GM18907 (cell line): ENCODE results near the gene TEAD2.
"Not testable (repeated sequence)": the region's sequence is repeated elsewhere in the genome, so short reads cannot be mapped to it uniquely, and the experiment has no call there.

Experiments used
- ATAC-seq: cut with Tn5 transposase; IDR thresholded peaks from one replicate; pipeline ENCODE4 v1.9.1; 2021; ENCODE audit warnings: mild to moderate bottlenecking, moderate library complexity; ENCODE audit not compliant: unreplicated experiment

The TEAD2 gene

DNA sequence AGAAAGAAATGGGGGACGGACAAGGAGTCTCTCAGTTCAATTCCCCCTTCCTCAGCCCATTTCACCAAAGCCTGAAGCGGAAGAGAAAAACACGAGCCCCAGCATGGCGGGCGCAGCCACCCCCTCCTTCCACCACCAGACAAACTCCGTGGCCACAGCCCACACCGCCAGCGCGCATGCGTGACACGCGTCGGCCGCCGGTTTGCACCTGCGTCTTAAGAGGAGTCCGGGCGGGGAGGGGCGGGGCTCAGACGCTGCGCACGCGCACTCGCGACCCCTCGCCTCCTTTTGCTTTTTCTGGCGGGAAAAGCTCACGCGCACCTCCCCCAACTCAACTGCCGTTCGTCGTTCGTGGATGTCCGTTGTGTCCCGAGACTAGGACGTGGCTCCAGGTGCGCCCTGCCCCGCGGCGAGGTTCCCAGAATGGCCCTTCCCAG lies 25.7 kb upstream of the TEAD2 start, which contains the start of gene KASH5:
TSS of gene KASH5 (plus strand) at position 314 of the 437 bp plus-strand sequence. CDS start 2,635 bp downstream, outside the sequence.
- ATAC-seq = no peak

- ATAC-seq = no peak
Observed at GRCh38 chr19:49383599-49383998, 21.4 kb upstream of the TEAD2 start.

DNA sequence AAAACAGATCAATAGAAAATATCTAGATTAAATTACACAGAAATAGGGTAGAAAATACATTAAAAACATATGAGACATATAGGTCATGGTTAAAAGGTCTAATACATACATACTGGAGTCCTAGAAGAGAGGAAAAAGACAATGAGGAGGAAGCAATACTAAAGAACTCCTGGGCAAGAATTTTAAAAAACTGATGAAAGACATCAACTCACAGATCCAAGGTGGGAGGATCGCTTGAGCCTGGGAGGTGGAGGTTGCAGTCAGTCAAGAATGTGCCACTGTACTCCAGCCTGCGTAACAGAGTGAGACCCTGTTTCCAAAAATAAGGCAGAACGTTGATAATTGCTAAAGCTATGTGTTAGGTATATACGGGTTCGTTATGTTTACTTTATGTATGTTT lies 20.4 kb upstream of the TEAD2 start:
- ATAC-seq = no peak

DNA sequence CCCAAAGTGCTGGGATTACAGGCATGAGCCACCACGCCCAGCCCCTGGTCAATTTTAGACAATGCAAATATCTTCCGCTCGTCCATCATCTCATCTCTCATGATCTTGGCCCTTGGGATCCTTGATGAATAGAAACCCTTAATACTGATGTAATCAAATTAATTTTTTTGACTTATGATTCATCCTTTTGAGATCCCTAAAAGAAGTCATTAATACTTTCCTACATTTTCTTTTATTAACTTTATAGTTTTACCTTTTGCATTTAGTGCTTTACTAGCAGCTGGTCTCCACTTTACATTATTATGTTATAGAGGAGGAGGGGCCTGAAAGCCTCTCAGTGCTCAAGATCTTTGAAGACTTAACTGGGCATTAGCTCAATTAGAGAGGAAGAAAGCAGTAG lies 18.2 kb upstream of the TEAD2 start:
- ATAC-seq = no peak

- ATAC-seq = no peak
Observed at GRCh38 chr19:49378512-49378911, 16.3 kb upstream of the TEAD2 start.

- no peak for ATAC-seq
Observed at GRCh38 chr19:49374665-49375434, 12.6 kb upstream of the TEAD2 start.

DNA sequence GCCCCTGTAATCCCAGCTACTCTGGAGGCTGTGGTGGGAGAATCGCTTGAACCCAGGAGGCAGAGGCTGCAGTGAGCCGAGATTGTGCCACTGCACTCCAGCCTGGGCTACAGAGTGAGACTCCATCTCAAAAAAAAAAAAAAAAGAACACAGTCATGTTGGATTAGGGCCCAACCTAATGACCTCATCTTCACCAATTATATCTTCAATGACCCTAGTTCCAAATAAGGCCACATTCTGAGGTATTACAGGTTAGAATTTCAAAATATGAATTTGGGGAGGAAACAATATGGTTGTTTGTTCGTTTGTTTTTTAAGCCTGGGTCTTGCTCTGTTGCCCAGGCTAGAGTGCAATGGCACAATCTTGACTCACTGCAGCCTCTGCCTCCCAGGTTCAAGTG lies 11.0 kb upstream of the TEAD2 start:
- not testable (repeated sequence) for ATAC-seq

- no peak for ATAC-seq
Observed at GRCh38 chr19:49371184-49371583, 9.0 kb upstream of the TEAD2 start.

- ATAC-seq = no peak
Observed at GRCh38 chr19:49368711-49369358, 6.6 kb upstream of the TEAD2 start.

DNA sequence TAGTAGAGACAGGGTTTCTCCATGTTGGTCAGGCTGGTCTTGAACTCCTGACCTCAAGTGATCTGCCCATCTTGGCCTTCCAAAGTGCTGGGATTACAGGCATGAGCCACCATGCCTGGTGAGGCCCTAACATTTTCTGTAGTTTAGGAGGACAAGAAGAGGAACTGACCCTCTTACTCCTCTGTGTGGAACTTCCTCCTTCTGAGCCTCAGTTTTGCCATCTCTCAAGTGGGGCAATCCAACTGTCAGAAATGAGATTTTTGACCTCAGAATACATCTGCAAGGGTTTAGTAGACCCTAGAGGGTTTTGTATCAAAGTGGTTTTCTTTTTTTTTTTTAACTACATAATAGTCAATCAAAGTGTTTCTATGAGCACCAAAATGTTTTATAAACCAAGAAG lies 3.9 kb upstream of the TEAD2 start:
- no peak for ATAC-seq

GRCh38 chr19:49364083-49364737 lies 2.0 kb upstream of the TEAD2 start:
- no peak for ATAC-seq

- no peak for ATAC-seq
Observed at GRCh38 chr19:49363268-49364082, 1.3 kb upstream of the TEAD2 start, which contains the start of gene DKKL1. DKKL1 (plus strand) TSS chr19:49363877; CDS start chr19:49363999, 122 bp downstream.

DNA sequence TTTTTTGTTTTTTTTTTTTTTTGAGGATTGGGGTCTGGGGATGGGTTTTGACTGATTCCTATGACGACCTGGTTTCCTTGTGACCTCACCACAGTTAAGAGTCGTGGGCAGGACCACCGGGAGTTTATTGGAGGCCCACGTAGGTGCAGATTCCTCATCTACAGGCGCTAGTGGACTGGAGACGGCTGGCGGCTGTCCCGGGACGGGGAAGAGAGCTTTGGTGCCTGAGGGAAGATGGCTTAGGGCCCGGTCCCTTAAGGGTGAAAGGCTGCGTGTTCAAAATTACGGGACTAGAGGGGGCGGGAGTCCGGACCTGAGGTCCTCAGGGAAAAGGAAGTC lies 682 bp upstream of the TEAD2 start:
- ATAC-seq = no peak

DNA sequence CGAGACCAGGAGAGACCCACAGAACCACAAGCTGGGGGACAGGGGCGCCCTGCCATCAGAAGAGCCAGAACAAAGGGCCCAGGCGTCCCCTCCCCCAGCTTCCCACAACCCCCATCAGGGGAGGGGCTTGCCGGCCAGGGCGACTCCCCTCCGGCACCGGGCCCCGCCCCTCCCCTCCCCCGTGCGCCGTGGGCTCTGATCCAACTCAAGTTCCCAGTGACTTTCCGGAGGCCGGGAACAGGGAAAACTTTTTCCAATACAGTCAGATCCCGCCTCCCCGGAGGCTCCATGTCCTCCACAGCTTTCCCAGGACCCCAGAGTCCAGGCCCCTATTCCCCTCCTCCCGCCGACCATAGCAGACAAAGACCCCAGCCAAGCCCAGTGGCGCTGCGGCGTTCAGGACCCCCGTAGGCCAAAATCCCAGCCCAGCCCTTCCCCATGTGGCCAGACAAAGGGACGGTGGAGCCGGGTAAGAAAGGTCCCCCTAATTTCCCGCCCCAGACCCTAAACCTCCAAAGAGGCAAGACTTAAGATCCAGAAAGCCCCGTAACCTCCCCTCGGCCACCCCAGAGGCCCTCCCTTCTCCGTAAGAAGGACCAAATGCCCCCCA lies 673 bp downstream of the TEAD2 start:
- ATAC-seq = no peak

GRCh38 chr19:49359851-49360820 lies 2.1 kb downstream of the TEAD2 start:
- ATAC-seq = no peak

DNA sequence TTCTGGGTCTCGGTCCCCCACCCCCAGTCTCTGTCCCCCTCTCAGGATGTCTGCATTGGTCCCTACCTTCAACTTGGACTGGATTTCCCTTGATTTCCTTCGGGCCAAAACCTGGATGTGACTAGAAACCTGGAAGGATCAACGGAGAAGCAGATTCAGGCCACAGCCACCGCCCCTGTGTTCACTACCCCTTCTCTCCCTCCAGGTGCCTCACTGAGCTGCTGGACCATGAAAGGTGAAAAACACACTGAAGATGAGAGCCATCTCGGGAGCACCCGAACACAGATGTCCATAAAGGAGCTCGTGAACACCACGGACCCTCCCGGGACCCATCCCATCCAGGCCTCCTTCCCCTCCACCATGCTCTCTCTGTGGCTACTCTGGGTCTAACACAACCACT lies 5.0 kb downstream of the TEAD2 start:
- no peak for ATAC-seq

GRCh38 chr19:49356382-49356781 lies 5.8 kb downstream of the TEAD2 start:
- ATAC-seq = no peak

GRCh38 chr19:49355909-49356353 lies 6.3 kb downstream of the TEAD2 start:
- ATAC-seq = no peak

DNA sequence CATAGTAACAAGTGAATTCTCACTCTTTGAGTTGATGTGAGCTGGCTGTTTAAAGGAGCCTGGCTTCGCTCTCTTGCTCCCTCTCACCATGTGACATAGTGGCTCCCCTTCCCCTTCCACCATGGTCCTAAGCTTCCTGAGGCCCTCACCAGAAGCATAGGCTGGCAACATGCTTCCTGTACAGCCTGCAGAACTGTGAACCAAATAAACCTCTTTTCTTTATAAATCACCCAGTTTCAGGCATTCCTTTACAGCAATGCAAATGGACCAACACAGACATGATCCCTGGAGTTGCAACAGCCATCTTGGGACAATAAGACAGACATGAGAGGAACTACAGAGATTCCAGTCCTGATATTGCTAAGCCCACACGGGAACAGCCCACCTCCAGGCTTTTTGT lies 12.6 kb downstream of the TEAD2 start:
- no peak for ATAC-seq
